GM18519 (cell line): ENCODE data around the gene SPOCD1.

ENCODE experiments used
- ATAC-seq: cut with Tn5 transposase; IDR thresholded peaks from one replicate; pipeline ENCODE4 v1.9.1; 2021; ENCODE audit warnings: mild to moderate bottlenecking, moderate library complexity; ENCODE audit not compliant: unreplicated experiment, low FRiP score

The SPOCD1 gene

DNA sequence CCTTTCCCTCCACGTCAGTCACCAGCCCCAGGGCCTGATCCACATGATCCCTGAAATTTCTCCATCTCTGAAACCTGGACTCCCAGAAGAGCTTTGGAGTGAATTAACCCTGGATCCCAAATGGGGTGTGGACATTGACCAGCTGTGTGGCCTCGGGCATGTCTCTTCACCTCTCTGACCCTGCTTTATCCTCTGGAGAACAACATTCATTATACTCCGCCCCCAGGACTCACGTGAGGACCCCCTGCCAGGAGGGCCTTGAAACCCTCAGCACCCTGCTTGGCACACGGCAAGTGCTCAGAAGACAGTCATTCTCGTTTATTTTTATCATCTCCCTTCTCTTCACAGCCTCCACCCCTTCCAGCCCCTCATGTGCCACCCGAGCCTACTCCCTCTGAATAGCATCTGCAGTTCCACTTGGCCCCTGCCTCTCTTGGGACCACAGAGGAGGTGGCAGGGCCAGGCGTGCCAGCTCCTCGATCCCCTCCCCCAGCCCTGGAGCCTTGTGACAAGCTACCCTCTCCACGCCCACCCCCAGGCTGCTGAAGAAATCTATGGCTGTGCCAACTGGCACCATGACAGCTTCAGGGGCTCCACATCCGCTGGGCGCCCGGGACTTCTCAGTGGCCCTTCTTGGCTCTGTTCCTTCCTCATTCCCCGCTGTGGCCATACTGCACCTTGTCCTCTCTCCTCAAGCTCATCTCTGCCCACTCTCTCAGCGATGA is 69.7 kb downstream of the SPOCD1 start:
- no peak for ATAC-seq

DNA sequence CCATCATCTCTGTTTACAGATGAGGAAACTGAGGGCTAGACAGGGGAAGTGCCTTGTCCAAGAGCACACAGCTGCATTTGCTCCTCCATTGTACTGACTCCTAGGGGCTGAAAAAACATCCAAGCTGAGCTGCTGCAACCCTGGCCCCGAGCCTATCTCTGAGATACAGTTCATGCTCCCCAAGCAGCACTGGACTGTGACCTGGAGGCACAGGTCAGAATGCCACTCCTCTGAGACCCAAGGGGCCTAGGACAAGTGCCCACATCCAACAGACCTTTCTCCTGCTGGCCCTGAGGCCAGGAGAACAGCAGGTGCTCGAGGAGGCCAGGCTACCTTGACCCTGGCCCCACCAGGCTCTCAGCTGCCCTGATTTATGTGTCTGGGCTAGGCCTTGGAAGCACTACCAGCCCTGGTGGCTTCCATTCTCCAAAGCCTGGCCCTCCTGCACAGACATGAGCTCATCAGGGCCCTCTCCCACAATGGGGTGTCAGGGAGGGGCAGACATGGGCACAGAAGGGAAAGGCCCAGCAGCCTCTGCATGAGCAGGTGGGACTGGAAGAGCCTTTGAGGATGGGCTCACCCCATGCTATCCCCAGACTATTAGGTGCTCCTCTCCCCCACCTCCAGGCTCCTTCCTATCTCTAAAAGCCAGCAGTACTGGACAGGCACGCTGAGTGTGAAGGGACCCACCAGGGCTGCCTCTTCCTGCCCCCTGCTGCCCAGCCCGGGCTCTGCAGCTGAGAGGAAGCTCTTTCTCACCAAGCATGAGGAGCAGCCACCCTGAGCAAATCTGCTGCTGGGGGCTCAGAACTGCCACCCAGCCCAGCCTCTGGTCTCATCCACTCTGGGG is 70.5 kb downstream of the SPOCD1 start:
- ATAC-seq = no peak

DNA sequence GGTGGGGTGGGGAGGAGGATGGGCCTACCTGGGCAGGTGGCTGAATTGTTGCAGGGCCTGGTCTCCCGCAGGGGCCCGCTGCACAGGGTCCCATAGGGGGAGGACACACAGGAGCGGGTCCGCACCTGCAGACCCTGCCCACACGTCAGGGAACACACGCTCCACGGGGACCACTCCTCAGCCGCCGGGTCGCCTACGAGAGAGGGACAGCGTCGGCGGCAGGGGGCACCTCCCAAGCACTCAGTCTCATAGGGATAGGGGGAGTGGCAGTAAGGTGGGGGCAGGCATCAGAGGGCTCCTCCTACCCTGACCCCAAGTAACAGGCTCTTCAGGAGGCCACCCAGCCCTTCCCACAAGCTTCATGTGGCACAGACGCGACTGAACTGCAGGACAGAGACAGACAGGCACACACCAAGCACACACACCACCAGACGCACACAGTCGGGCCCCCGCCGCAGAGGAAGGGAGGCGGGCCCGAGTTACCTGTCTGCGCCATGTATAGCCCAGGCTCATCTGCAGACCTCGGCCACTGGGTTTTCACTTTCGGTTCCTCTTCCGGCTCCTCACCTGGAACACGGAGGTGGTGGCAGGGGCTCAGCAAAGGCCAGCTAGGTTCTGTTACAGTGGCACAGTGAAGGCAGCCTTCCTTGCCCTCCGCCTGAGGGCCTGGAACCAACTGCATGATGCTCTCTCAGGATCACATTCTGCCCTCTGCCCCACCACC is 71.5 kb downstream of the SPOCD1 start:
- no peak for ATAC-seq

DNA sequence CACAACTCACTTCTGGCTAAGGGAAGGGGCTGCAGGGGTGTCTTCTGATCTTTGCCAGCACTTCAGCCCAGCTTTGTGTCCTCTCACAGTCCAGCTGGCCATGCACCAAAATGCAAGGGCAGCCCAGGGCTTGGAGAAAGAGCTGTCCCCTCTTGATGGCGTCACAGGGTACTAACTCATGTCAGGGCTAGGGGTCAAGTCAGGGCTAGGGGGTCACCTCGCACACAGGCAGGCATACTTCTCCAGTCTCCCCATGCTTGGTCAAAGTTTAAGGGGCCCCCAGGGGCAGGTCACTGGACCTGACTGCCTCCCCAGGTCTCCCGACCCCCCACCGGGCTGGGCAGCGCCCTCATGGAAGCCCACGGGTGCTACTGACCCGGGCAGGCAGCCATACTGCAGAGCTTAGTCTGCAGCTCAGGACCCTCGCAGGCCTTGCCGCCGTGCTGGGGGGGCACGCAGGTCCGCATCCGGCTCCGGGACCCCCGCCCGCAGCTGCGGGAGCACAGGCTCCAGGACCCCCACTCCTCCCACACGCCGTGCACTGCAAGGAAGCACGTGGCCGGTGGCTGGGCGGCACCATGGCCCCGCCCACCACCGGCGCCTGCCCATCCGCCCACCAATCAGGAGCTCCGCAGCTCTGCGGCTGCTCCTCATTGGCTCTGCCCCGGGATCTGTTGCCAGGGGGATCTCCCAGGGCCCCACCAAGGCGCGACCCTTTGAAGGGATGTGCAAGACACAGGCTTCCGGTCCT is 73.2 kb downstream of the SPOCD1 start:
- ATAC-seq = no peak
